Osteoblast (primary cell): Measurements from ENCODE around the gene DPYSL3. TPM values are rescaled to one million over a fixed set of nuclear protein-coding genes. Genes with fewer than 3 reads are reported as not detected.

Source experiments
- DNase-seq: peaks from one replicate; pipeline ENCODE4 v3.0.0; 2011; ENCODE audit warnings: low spot score, mixed read lengths; ENCODE audit not compliant: insufficient read length; ENCODE audit errors: missing footprints
- H2AFZ ChIP-seq: 2 replicates; pipeline ENCODE4 v1.6.0; 2011; ENCODE audit warnings: mild to moderate bottlenecking, low read length
- H3K27ac ChIP-seq: 2 replicates; pipeline ENCODE4 v1.5.1; 2011; ENCODE audit warnings: mild to moderate bottlenecking, low read depth, low read length, moderate library complexity
- H3K27me3 ChIP-seq: 2 replicates; pipeline ENCODE4 v1.6.0; 2012; ENCODE audit warnings: mild to moderate bottlenecking, control low read depth, inconsistent platforms, low read length, moderate library complexity; ENCODE audit not compliant: insufficient read depth
- H3K36me3 ChIP-seq: 2 replicates; pipeline ENCODE4 v1.5.1; 2011; ENCODE audit warnings: mild to moderate bottlenecking, low read length, control low read depth, moderate library complexity; ENCODE audit not compliant: insufficient read depth
- H3K4me1 ChIP-seq: 2 replicates; pipeline ENCODE4 v1.5.1; 2011; ENCODE audit warnings: mild to moderate bottlenecking, low read length, control low read depth, moderate library complexity; ENCODE audit not compliant: insufficient read depth
- H3K4me2 ChIP-seq: 2 replicates; pipeline ENCODE4 v1.6.0; 2011; ENCODE audit warnings: mild to moderate bottlenecking, low read length; ENCODE audit not compliant: insufficient read depth
- H3K4me3 ChIP-seq: fragments of 200-600 bp; sonication (generic); 3 replicates; pipeline ENCODE4 v1.5.1; 2012; ENCODE audit warnings: mild to moderate bottlenecking, low read length, inconsistent platforms; ENCODE audit not compliant: insufficient read depth
- H3K79me2 ChIP-seq: 2 replicates; pipeline ENCODE4 v1.6.0; 2012; ENCODE audit warnings: mild to moderate bottlenecking, low read length, control low read depth, inconsistent platforms; ENCODE audit not compliant: insufficient read depth
- H3K9me3 ChIP-seq: 2 replicates; pipeline ENCODE4 v1.5.1; 2011; ENCODE audit warnings: low read depth, low read length, control low read depth
- H4K20me1 ChIP-seq: 2 replicates; pipeline ENCODE4 v1.6.0; 2012; ENCODE audit warnings: mild to moderate bottlenecking, low read length, control low read depth; ENCODE audit not compliant: insufficient read depth
- total RNA-seq: library from RNA; depleted of rRNA; stranded (reverse); fragments of >200 nt; gene quantifications from 2 replicates; pipeline ENCODE4 v1.2.3, GENCODE V29; 2012
- TF ChIP-seq, protein P1 (sequence below): IDR thresholded peaks from 2 replicates; pipeline ENCODE4 v1.5.1; 2011; ENCODE audit warnings: mild to moderate bottlenecking, low read depth, low read length, moderate library complexity; ENCODE audit errors: extremely low read depth

DPYSL3 gene
- total RNA-seq, 1 donor, result 119 TPM

DNA sequence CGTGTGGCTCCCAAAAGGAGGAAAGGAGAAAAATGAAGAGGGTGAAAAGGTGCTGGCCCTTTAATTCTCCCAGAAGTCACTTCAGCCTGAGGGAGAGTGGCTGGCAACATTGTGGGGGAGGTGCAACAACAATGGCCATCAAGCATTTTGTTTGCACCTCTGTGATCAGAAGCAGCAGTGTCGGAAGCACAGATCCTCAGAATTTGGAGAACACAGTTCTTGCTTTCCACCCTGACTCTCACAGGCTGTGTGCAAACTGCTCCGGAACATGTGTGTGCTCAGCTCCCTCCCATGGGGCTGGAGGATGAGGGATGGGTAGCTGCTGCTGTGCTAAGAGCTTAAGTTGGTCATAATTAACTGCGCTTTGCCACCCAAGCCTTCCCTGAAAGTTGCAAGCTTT lies 127.1 kb downstream of the DPYSL3 start:
- H3K36me3 ChIP-seq, result no peaks in the 10 kb centered on the region
- peaks cover 4% of the 10 kb centered on the region for H3K27me3 ChIP-seq
- H3K4me1 ChIP-seq, result no peaks in the 10 kb centered on the region
- H4K20me1 ChIP-seq, result no peaks in the 10 kb centered on the region
- peak overlapping the region; percentile 74 for H2AFZ ChIP-seq
- H3K9me3 ChIP-seq, result no peaks in the 10 kb centered on the region
- no peak overlapping the region for H3K27ac ChIP-seq
- no peak for DNase-seq
- no peaks in the 10 kb centered on the region for H3K79me2 ChIP-seq
- peak overlapping the region; percentile 60 for H3K4me2 ChIP-seq
- TF ChIP-seq, protein P1, sequence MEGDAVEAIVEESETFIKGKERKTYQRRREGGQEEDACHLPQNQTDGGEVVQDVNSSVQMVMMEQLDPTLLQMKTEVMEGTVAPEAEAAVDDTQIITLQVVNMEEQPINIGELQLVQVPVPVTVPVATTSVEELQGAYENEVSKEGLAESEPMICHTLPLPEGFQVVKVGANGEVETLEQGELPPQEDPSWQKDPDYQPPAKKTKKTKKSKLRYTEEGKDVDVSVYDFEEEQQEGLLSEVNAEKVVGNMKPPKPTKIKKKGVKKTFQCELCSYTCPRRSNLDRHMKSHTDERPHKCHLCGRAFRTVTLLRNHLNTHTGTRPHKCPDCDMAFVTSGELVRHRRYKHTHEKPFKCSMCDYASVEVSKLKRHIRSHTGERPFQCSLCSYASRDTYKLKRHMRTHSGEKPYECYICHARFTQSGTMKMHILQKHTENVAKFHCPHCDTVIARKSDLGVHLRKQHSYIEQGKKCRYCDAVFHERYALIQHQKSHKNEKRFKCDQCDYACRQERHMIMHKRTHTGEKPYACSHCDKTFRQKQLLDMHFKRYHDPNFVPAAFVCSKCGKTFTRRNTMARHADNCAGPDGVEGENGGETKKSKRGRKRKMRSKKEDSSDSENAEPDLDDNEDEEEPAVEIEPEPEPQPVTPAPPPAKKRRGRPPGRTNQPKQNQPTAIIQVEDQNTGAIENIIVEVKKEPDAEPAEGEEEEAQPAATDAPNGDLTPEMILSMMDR, result no peak
- H3K4me3 ChIP-seq, result peak overlapping the region; percentile 57

DNA sequence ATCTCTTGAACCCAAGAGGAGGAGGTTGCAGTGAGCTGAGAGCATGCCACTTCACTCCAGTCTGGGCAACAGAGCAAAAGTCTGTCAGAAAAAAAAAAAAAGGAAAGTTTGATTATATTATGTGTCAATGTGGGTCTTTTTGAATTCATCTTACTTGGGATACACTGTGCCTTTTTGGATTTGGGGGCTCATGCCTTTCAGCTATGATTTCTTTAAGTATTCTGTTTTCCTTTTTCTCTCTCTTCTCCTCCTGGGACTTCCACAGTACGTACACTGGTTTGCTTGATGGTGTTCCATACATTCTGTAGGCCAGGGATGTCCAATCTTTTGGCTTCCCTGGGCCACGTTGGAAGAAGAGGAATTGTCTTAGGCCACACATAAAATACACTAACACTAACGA lies 128.3 kb downstream of the DPYSL3 start:
- H3K79me2 ChIP-seq, result no peaks in the 10 kb centered on the region

GRCh38 chr5:147377682-147378081 lies 132.2 kb downstream of the DPYSL3 start:
- H3K79me2 ChIP-seq, result no peaks in the 10 kb centered on the region
- no peak overlapping the region for H3K4me2 ChIP-seq
- H3K36me3 ChIP-seq, result no peaks in the 10 kb centered on the region
- no peak overlapping the region for H3K4me3 ChIP-seq
- no peak overlapping the region for H3K27ac ChIP-seq
- H2AFZ ChIP-seq, result no peak overlapping the region
- TF ChIP-seq, protein P1, result no peak
- H3K9me3 ChIP-seq, result no peaks in the 10 kb centered on the region
- H4K20me1 ChIP-seq, result no peaks in the 10 kb centered on the region
- DNase-seq, result no peak
- H3K27me3 ChIP-seq, result peaks cover 4% of the 10 kb centered on the region
- no peaks in the 10 kb centered on the region for H3K4me1 ChIP-seq

More for the DNA sequence above, 128.3 kb downstream of the DPYSL3 start:
- Histone ChIP-seq H4K20me1 (no peaks in the 10 kb centered on the region), H3K4me1 (no peaks in the 10 kb centered on the region), H3K9me3 (no peaks in the 10 kb centered on the region), H3K27me3 (peaks cover 4% of the 10 kb centered on the region), H3K27ac (no peak overlapping the region), H3K4me2 (no peak overlapping the region), H3K4me3 (no peak overlapping the region), H3K36me3 (no peaks in the 10 kb centered on the region), H2AFZ (no peak overlapping the region)
- DNase-seq, result no peak
- TF ChIP-seq, protein P1, result no peak

DNA sequence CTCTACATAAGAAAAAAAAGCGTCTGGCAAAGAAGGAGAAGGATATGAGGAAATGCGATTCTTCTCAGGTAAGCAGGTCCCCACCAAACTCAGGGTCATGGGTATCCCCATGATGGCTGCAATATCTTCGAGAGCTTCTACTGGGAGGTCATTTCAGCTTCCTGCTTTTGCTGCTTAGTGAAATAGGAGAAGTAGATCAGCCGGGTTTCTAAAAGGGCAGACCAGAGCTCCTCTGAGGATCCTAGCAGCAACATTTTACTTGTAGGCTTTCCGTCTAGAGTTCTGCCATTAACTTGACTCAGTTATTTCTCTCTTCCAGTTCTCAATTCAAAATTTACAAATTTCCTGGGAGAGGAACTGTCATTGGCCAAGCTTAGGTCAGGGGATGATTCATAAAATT lies 134.7 kb downstream of the DPYSL3 start:
- no peaks in the 10 kb centered on the region for H3K79me2 ChIP-seq
- no peak overlapping the region for H3K27ac ChIP-seq
- H3K4me3 ChIP-seq, result no peak overlapping the region
- no peak overlapping the region for H2AFZ ChIP-seq
- H4K20me1 ChIP-seq, result no peaks in the 10 kb centered on the region
- peaks cover 8% of the 10 kb centered on the region for H3K4me1 ChIP-seq
- H3K9me3 ChIP-seq, result no peaks in the 10 kb centered on the region
- TF ChIP-seq, protein P1, result no peak
- no peak for DNase-seq
- H3K4me2 ChIP-seq, result no peak overlapping the region
- H3K27me3 ChIP-seq, result peaks cover 3% of the 10 kb centered on the region
- no peaks in the 10 kb centered on the region for H3K36me3 ChIP-seq
